HG02885 (cell line): Measurements from ENCODE around the gene LRRC74A.

Experiments used
- ATAC-seq: cut with Tn5 transposase; IDR thresholded peaks from one replicate; pipeline ENCODE4 v1.9.1; 2021; ENCODE audit warnings: mild to moderate bottlenecking; ENCODE audit not compliant: unreplicated experiment, poor library complexity

LRRC74A gene

GRCh38 chr14:76917745-76918255 is 91.6 kb downstream of the LRRC74A start:
- no peak for ATAC-seq

GRCh38 chr14:76918256-76918781 is 92.1 kb downstream of the LRRC74A start:
- no peak for ATAC-seq

- no peak for ATAC-seq
Observed at GRCh38 chr14:76918782-76919394, 92.7 kb downstream of the LRRC74A start.
